ENCODE data around the gene COG5.
A peak's percentile ranks its signal among the peaks of the same experiment; 100 is the strongest.
"Not testable (repeated sequence)": the region's sequence is repeated elsewhere in the genome, so short reads cannot be mapped to it uniquely, and the experiment has no call there.

The COG5 gene

GRCh38 chr7:107580716-107581383, 17.1 kb upstream of the COG5 start:
- H3K4me3 ChIP-seq (ENCODE audit: low read depth, low read length): peak overlapping the region; percentile 79

- H3K4me3 ChIP-seq (ENCODE audit: low read depth, low read length): peak within 1 kb of the TSS; percentile 79
Measured at GRCh38 chr7:107579885-107580715, 16.4 kb upstream of the COG5 start, which contains the start of gene BCAP29. Gene BCAP29 (plus strand): TSS chr7:107580246. CDS start chr7:107580773, 527 bp downstream.

- H3K4me3 ChIP-seq (ENCODE audit: low read depth, low read length): peak overlapping the region; percentile 79
Measured at GRCh38 chr7:107579554-107579884, 15.8 kb upstream of the COG5 start.

- H3K4me3 ChIP-seq (ENCODE audit: low read depth, low read length): no peak overlapping the region
Measured at GRCh38 chr7:107573537-107573936, 9.8 kb upstream of the COG5 start.

GRCh38 chr7:107570298-107570697, 6.6 kb upstream of the COG5 start:
- H3K4me3 ChIP-seq (ENCODE audit: low read depth, low read length): no peak overlapping the region

- H3K4me3 ChIP-seq (ENCODE audit: low read depth, low read length): peak overlapping the region; percentile 96
Measured at GRCh38 chr7:107564553-107565298, 1.0 kb upstream of the COG5 start.

- H3K4me3 ChIP-seq (ENCODE audit: low read depth, low read length): peak overlapping the region; percentile 96
Measured at GRCh38 chr7:107563081-107563774, 492 bp downstream of the COG5 start.

- H3K4me3 ChIP-seq (ENCODE audit: low read depth, low read length): no peak overlapping the region
Measured at GRCh38 chr7:107560898-107561516, 2.7 kb downstream of the COG5 start.

GRCh38 chr7:107559864-107560263, 3.9 kb downstream of the COG5 start:
- H3K4me3 ChIP-seq (ENCODE audit: low read depth, low read length): no peak overlapping the region

- no peak overlapping the region for H3K4me3 ChIP-seq (ENCODE audit: low read depth, low read length)
Measured at GRCh38 chr7:107555893-107556292, 7.8 kb downstream of the COG5 start.

- no peak overlapping the region for H3K4me3 ChIP-seq (ENCODE audit: low read depth, low read length)
Measured at GRCh38 chr7:107551936-107552335, 11.8 kb downstream of the COG5 start.

GRCh38 chr7:107544848-107545591, 18.7 kb downstream of the COG5 start:
- no peak overlapping the region for H3K4me3 ChIP-seq (ENCODE audit: low read depth, low read length)

- H3K4me3 ChIP-seq (ENCODE audit: low read depth, low read length): no peak overlapping the region
Measured at GRCh38 chr7:107543338-107543993, 20.3 kb downstream of the COG5 start.

- H3K4me3 ChIP-seq (ENCODE audit: low read depth, low read length): no peak overlapping the region
Measured at GRCh38 chr7:107538001-107538400, 25.7 kb downstream of the COG5 start.

GRCh38 chr7:107537228-107537627, 26.5 kb downstream of the COG5 start:
- H3K4me3 ChIP-seq (ENCODE audit: low read depth, low read length): not testable (repeated sequence)

- no peak overlapping the region for H3K4me3 ChIP-seq (ENCODE audit: low read depth, low read length)
Measured at GRCh38 chr7:107534139-107534538, 29.6 kb downstream of the COG5 start.

- H3K4me3 ChIP-seq (ENCODE audit: low read depth, low read length): no peak overlapping the region
Measured at GRCh38 chr7:107530751-107531150, 33.0 kb downstream of the COG5 start.

GRCh38 chr7:107528461-107528860, 35.3 kb downstream of the COG5 start:
- H3K4me3 ChIP-seq (ENCODE audit: low read depth, low read length): no peak overlapping the region

- no peak overlapping the region for H3K4me3 ChIP-seq (ENCODE audit: low read depth, low read length)
Measured at GRCh38 chr7:107527196-107527595, 36.5 kb downstream of the COG5 start.

Data from iPS-11a (cell line).